Measurements from ENCODE around the gene SUCO. TPM values are rescaled to one million over a fixed set of nuclear protein-coding genes. Genes with fewer than 3 reads are reported as not detected.

SUCO gene
- total RNA-seq, 3 donors from 2014 or later (not counting 1 experiment from before 2014, with no cell fraction given), result 86.0 to 97.5 (median 96.0) TPM

GRCh38 chr1:172536256-172536655, 3.3 kb downstream of the SUCO start:
- H3K36me3 Mint-ChIP-seq, result no peaks in the 10 kb centered on the region
- peaks cover 58 to 61% of the 10 kb centered on the region in 2 donors for H3K4me1 Mint-ChIP-seq
- DNase-seq (no peak), ATAC-seq (no peak)
- H3K4me3 Mint-ChIP-seq, result no peak overlapping the region
- no peak overlapping the region for H3K4me3 ChIP-seq (ENCODE audit: low read length)
- no peak overlapping the region for H3K27ac ChIP-seq (ENCODE audit: low read length)
- no peaks in the 10 kb centered on the region for H3K9me3 Mint-ChIP-seq
- H3K27ac Mint-ChIP-seq, result peak overlapping the region in 1 of 2 donors; percentile 37
- WGBS (ENCODE audit: insufficient coverage), result 95% methylated on average over 3 of the region's 3 CpGs
- intact Hi-C loops (cut with micrococcal nuclease), result loop anchor here (10.0 kb wide), 1 partner anchor 169 kb away; no protein-coding TSS in a partner anchor
- no peaks in the 10 kb centered on the region for H3K27me3 ChIP-seq (ENCODE audit: control insufficient read depth, insufficient read depth, low read length)
- H3K36me3 ChIP-seq (ENCODE audit: control insufficient read depth, insufficient read depth, low read length), result no peaks in the 10 kb centered on the region
- no peaks in the 10 kb centered on the region for H3K27me3 Mint-ChIP-seq (ENCODE audit: low read depth in 2 of 2)
- H3K9me3 ChIP-seq (ENCODE audit: control insufficient read depth, insufficient read depth, low read length), result no peaks in the 10 kb centered on the region
- no peak for TF ChIP-seq CTCF (IDR thresholded peaks at IDR 0.05)
- H3K4me1 ChIP-seq (ENCODE audit: control insufficient read depth, insufficient read depth, low read length), result peaks cover 7% of the 10 kb centered on the region

GRCh38 chr1:172537366-172537765, 4.4 kb downstream of the SUCO start:
- 100% methylated on average over 1 of the region's 2 CpGs for WGBS (ENCODE audit: insufficient coverage)
- intact Hi-C loops (cut with micrococcal nuclease), result loop anchor here (10.0 kb wide), 1 partner anchor 167 kb away; no protein-coding TSS in a partner anchor
- no peak for TF ChIP-seq CTCF (IDR thresholded peaks at IDR 0.05)
- no peaks in the 10 kb centered on the region for H3K27me3 ChIP-seq (ENCODE audit: control insufficient read depth, insufficient read depth, low read length)
- Mint-ChIP-seq H3K4me1 (peaks cover 54 to 58% of the 10 kb centered on the region in 2 donors), H3K9me3 (no peaks in the 10 kb centered on the region), H3K36me3 (no peaks in the 10 kb centered on the region), H3K4me3 (no peak overlapping the region), H3K27ac (no peak overlapping the region), H3K27me3 (ENCODE audit: low read depth in 2 of 2) (no peaks in the 10 kb centered on the region)
- no peak overlapping the region for H3K27ac ChIP-seq (ENCODE audit: low read length)
- no peaks in the 10 kb centered on the region for H3K9me3 ChIP-seq (ENCODE audit: control insufficient read depth, insufficient read depth, low read length)
- H3K4me3 ChIP-seq (ENCODE audit: low read length), result no peak overlapping the region
- DNase-seq, result no peak
- H3K36me3 ChIP-seq (ENCODE audit: control insufficient read depth, insufficient read depth, low read length), result no peaks in the 10 kb centered on the region
- H3K4me1 ChIP-seq (ENCODE audit: control insufficient read depth, insufficient read depth, low read length), result peaks cover 9% of the 10 kb centered on the region
- no peak for ATAC-seq

- Mint-ChIP-seq H3K4me1 (peaks cover 58% of the 10 kb centered on the region in 2 donors), H3K9me3 (no peaks in the 10 kb centered on the region), H3K4me3 (no peak overlapping the region), H3K36me3 (no peaks in the 10 kb centered on the region), H3K27ac (no peak overlapping the region), H3K27me3 (ENCODE audit: low read depth in 2 of 2) (no peaks in the 10 kb centered on the region)
- Histone ChIP-seq H3K4me1 (ENCODE audit: control insufficient read depth, insufficient read depth, low read length) (peaks cover 9% of the 10 kb centered on the region), H3K4me3 (ENCODE audit: low read length) (no peak overlapping the region), H3K9me3 (ENCODE audit: control insufficient read depth, insufficient read depth, low read length) (no peaks in the 10 kb centered on the region), H3K27ac (ENCODE audit: low read length) (no peak overlapping the region), H3K36me3 (ENCODE audit: control insufficient read depth, insufficient read depth, low read length) (no peaks in the 10 kb centered on the region), H3K27me3 (ENCODE audit: control insufficient read depth, insufficient read depth, low read length) (no peaks in the 10 kb centered on the region)
- DNase-seq (no peak), ATAC-seq (no peak)
- TF ChIP-seq CTCF (IDR thresholded peaks at IDR 0.05), result no peak
- 95% methylated on average over 5 of the region's 5 CpGs for WGBS (ENCODE audit: insufficient coverage)
- intact Hi-C loops (cut with micrococcal nuclease), result loop anchor here (10.0 kb wide), 1 partner anchor 167 kb away; no protein-coding TSS in a partner anchor
Measured at GRCh38 chr1:172537827-172538391, 5.0 kb downstream of the SUCO start.

- H3K4me3 Mint-ChIP-seq, result no peak overlapping the region
- DNase-seq, result no peak
- ATAC-seq, result no peak
- no peaks in the 10 kb centered on the region for H3K9me3 ChIP-seq (ENCODE audit: control insufficient read depth, insufficient read depth, low read length)
- no peaks in the 10 kb centered on the region for H3K36me3 ChIP-seq (ENCODE audit: control insufficient read depth, insufficient read depth, low read length)
- peaks cover 34 to 35% of the 10 kb centered on the region in 2 donors for H3K4me1 Mint-ChIP-seq
- no peaks in the 10 kb centered on the region for H3K36me3 Mint-ChIP-seq
- no peak for TF ChIP-seq CTCF (IDR thresholded peaks at IDR 0.05)
- no peaks in the 10 kb centered on the region for H3K9me3 Mint-ChIP-seq
- no peaks in the 10 kb centered on the region for H3K27me3 ChIP-seq (ENCODE audit: control insufficient read depth, insufficient read depth, low read length)
- H3K27me3 Mint-ChIP-seq (ENCODE audit: low read depth in 2 of 2), result no peaks in the 10 kb centered on the region
- H3K27ac ChIP-seq (ENCODE audit: low read length), result no peak overlapping the region
- peaks cover 3% of the 10 kb centered on the region for H3K4me1 ChIP-seq (ENCODE audit: control insufficient read depth, insufficient read depth, low read length)
- no peak overlapping the region for H3K27ac Mint-ChIP-seq
- intact Hi-C loops (cut with micrococcal nuclease), result no loop called here
- H3K4me3 ChIP-seq (ENCODE audit: low read length), result no peak overlapping the region
Measured at GRCh38 chr1:172540635-172541034, 7.7 kb downstream of the SUCO start.

Measured in natural killer cell (primary cell).